GM12873 (cell line): ENCODE results near the gene NEUROG1.

Experiments used
- TF ChIP-seq, protein P1 (sequence below): IDR thresholded peaks from 2 replicates; pipeline ENCODE4 v1.5.1; 2012; ENCODE audit warnings: low read depth, mild to moderate bottlenecking, moderate library complexity, low read length, control low read depth; ENCODE audit not compliant: insufficient read depth; ENCODE audit errors: missing control alignments

Gene NEUROG1

DNA sequence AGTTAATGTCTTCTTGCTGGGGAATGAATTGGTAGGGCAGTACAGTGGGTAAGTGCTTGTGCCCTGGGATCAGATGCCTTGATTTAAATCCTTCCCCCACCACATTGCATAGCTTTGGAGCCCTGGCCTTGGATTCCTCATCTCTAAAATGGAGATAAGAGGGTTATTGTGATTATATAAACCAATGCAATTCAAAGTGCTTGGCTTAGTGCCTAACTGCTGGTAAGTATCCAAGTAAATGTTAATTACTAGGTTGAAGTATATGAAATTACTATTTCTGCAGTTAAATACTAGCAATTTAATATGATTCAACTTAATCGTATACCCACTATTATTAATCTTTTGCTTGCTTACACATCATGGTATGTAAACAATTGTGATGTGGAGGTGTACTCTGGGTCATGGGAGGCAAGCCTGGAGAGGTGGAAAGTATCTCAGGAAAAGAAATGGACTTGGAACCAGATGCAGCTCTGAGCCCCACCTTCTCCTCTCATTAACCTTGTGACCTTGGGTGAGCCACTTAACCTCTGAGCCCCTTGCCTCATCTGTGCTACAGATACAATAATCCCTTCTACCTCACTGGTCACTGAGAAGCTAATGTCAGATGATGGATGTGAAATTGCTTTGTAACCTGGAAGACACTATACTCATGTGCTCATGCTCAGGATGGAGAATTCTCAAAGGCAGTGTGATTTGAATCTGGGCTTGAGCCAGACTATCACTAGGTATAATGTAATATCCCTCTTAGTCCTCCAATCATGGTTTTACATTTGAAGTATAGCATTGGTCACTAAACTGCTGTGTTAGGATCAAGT, 23.8 kb downstream of the NEUROG1 start:
- TF ChIP-seq, protein P1, sequence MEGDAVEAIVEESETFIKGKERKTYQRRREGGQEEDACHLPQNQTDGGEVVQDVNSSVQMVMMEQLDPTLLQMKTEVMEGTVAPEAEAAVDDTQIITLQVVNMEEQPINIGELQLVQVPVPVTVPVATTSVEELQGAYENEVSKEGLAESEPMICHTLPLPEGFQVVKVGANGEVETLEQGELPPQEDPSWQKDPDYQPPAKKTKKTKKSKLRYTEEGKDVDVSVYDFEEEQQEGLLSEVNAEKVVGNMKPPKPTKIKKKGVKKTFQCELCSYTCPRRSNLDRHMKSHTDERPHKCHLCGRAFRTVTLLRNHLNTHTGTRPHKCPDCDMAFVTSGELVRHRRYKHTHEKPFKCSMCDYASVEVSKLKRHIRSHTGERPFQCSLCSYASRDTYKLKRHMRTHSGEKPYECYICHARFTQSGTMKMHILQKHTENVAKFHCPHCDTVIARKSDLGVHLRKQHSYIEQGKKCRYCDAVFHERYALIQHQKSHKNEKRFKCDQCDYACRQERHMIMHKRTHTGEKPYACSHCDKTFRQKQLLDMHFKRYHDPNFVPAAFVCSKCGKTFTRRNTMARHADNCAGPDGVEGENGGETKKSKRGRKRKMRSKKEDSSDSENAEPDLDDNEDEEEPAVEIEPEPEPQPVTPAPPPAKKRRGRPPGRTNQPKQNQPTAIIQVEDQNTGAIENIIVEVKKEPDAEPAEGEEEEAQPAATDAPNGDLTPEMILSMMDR: no peak

DNA sequence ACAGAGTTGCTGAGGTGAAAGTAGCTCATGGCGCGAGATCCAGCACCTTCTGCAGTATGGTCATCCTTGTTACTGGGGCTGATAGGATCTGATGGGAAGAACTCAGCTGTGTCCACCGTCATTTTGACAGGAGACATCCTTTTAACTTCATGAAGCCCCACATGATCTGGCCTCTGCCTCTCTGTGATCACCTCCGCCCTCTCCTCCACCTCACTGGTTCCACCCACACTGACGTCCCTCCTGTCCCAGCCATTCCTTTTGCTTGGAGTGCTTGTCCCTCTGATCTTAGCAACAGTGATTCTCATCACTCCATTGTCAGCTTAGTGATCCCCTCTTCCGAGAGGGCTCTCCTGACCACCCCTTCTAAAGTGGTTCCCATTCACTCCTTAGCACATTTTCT, 25.8 kb downstream of the NEUROG1 start:
- TF ChIP-seq, protein P1: no peak

DNA sequence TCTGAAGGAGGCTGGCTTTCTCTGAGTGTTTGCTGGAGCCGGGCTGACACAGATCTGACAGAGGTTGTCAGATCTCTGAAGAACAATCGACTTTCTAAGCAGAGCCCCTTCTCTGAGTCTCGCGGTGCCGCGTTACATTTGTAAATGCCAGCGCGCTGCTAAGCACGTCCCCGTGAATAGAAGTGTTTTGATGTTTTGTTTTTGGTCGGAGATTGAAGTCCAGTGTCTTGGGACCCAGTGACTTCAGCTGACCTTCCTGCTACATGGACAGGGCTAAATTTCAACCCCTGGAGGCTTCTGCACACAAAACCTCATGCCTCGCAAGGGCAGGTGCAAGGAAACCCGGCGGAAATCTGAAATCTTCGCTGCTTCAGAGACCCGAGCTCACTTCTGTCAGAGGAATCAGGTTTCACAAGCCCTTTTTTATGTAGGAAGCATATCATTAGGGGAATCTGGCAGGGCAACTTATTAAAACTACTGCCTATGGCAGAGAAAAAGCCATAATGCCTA, 27.2 kb downstream of the NEUROG1 start:
- TF ChIP-seq, protein P1: no peak

DNA sequence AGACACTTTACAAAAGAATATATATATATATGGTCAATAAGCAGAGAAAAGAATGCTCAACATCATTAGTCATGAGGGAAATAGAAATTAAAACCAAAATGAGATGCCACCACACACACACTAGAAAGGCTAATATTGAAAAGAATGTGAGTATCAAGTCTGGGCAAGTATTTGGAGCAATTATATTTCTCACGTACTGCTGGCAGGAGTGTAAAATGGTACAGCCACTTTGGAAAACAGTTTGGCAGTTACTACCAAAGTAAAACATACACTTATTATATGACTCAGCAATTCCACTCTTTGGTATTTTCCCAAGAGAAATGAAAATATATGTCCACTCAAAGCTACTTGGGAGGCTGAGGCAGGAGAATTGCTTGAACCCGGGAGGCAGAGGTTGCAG, 29.8 kb downstream of the NEUROG1 start:
- TF ChIP-seq, protein P1: no peak

DNA sequence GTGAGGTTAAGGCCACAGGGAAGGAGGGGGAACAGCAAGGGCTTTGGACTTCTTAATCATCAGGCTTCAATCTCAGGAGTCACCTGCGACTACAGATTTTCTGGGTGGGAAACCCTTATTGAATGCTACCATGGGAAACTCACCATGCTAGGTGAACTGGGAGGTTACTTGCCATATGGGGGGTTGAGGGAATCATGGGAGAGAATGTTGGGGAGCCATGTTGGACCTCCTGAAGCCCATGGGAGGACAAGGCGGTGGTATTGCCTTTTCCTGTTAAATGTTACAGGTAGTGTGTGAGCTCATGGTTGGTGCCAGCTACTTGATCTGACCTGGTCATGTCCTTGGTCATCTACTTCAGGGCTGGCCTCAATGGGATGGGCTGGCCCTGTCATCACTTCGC, 31.4 kb downstream of the NEUROG1 start:
- TF ChIP-seq, protein P1: no peak

DNA sequence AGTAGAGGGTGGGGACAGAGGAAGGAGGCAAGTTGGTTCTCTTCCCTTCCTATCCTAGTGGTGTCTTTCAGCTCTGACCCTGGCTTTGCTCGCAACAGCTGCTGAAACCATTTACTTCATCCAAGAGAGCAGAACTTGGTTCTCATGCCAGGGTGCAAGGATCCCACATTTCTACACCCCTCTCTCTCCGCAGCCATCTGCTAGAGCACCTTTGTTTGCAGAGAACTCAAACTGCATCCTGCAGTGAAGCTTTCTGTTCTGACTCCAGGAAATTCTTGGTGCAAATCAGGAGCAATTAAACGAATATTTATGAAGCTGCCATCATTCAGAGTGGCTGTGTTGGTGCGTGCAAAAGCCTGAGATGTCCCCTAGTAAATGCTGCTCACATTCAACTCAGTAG, 31.9 kb downstream of the NEUROG1 start:
- TF ChIP-seq, protein P1: no peak

DNA sequence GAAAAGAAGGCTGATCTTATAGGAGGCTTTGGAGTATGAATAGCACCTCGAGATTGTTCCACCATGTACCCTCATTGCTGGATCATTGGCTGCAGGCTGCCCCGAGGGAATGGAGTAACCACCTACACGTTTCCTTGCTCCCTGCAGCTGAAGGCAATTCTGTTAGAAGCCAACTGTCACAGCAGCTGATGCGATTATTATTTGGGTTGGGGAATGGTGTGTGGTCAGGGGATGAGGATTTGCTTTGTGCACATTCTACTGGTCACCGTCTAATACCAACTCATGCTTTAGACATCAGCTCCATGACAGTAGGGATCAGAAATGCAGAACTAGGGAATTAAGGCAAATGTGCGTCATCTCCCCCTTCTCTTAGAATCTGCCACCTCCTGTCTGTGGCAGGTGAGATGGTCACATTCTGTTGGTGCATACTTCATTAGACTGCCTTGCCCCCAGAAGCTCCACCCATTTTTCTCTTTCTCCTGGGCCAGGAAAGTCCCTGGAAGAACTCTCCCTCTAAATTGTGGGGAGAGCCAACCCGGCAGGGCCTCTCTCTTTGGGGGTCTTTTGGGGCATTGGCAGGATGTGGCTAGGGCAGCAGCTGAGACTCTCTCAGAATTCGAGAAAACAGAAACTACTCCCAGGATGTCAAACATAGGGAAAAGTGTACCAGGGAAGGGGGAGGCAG, 32.8 kb downstream of the NEUROG1 start:
- TF ChIP-seq, protein P1: no peak
